HPDE6-E6E7 (cell line): ENCODE results near the gene TNIP1.

ENCODE experiments used
- DNase-seq: peaks from one replicate; pipeline ENCODE4 v3.0.0; 2011; ENCODE audit warnings: missing footprints; ENCODE audit errors: extremely low spot score

The TNIP1 gene

GRCh38 chr5:151083081-151083676, 2.3 kb upstream of the TNIP1 start:
- DNase-seq: peak; percentile 89

GRCh38 chr5:151082282-151082902, 1.6 kb upstream of the TNIP1 start:
- DNase-seq: no peak

GRCh38 chr5:151081431-151082281, 822 bp upstream of the TNIP1 start:
- no peak for DNase-seq

GRCh38 chr5:151079838-151080612, 809 bp downstream of the TNIP1 start:
- peak; percentile 55 for DNase-seq

- DNase-seq: no peak
These were observed 2.2 kb downstream of the TNIP1 start for GRCh38 chr5:151078490-151079262.

GRCh38 chr5:151077967-151078366, 2.9 kb downstream of the TNIP1 start:
- no peak for DNase-seq

GRCh38 chr5:151077419-151077818, 3.4 kb downstream of the TNIP1 start:
- DNase-seq: no peak

- no peak for DNase-seq
These were observed 4.2 kb downstream of the TNIP1 start for GRCh38 chr5:151076616-151077015.

GRCh38 chr5:151075698-151076331, 5.0 kb downstream of the TNIP1 start:
- DNase-seq: peak; percentile 75

GRCh38 chr5:151074557-151074956, 6.3 kb downstream of the TNIP1 start:
- no peak for DNase-seq

GRCh38 chr5:151073280-151073679, 7.6 kb downstream of the TNIP1 start:
- no peak for DNase-seq

- DNase-seq: peak; percentile 86
These were observed 8.2 kb downstream of the TNIP1 start for GRCh38 chr5:151072630-151073025.

GRCh38 chr5:151071848-151072629, 8.8 kb downstream of the TNIP1 start:
- no peak for DNase-seq

- no peak for DNase-seq
These were observed 9.8 kb downstream of the TNIP1 start for GRCh38 chr5:151071021-151071420.

- DNase-seq: no peak
These were observed 10.4 kb downstream of the TNIP1 start for GRCh38 chr5:151070449-151070848.

GRCh38 chr5:151068433-151069197, 12.2 kb downstream of the TNIP1 start:
- DNase-seq: no peak

- DNase-seq: no peak
These were observed 13.0 kb downstream of the TNIP1 start for GRCh38 chr5:151067632-151068432.

GRCh38 chr5:151066920-151067319, 13.9 kb downstream of the TNIP1 start:
- DNase-seq: no peak
